ENCODE data around the gene STAB2.

DNA sequence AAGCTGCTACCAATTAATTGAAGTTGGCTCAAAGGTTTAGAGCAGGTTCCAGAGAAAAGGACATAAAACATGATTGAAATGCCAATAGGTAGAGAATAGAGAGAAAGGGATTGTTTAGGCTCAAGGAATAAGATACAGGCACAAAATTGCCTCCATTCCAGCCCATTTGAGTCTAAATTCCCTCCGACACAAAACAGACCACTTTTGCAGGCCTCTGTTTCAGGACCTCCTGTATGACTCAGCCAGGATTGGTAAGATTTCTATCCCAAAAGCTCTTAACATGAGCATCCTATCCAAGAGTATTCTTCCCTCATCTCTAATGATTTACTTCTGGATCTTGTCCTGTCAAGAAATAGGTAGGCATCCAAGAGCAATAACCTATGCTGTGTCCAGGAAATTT lies 123.5 kb downstream of the STAB2 start:
- TF ChIP-seq, protein P1, sequence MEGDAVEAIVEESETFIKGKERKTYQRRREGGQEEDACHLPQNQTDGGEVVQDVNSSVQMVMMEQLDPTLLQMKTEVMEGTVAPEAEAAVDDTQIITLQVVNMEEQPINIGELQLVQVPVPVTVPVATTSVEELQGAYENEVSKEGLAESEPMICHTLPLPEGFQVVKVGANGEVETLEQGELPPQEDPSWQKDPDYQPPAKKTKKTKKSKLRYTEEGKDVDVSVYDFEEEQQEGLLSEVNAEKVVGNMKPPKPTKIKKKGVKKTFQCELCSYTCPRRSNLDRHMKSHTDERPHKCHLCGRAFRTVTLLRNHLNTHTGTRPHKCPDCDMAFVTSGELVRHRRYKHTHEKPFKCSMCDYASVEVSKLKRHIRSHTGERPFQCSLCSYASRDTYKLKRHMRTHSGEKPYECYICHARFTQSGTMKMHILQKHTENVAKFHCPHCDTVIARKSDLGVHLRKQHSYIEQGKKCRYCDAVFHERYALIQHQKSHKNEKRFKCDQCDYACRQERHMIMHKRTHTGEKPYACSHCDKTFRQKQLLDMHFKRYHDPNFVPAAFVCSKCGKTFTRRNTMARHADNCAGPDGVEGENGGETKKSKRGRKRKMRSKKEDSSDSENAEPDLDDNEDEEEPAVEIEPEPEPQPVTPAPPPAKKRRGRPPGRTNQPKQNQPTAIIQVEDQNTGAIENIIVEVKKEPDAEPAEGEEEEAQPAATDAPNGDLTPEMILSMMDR (IDR thresholded peaks at IDR 0.05) = no peak
- TF ChIP-seq POLR2A (IDR thresholded peaks at IDR 0.05) = no peak

All from right lobe of liver (tissue), 4 donors.